Measurements from ENCODE around the gene BCL11B. TPM values are rescaled to one million over a fixed set of nuclear protein-coding genes. Genes with fewer than 3 reads are reported as not detected.
A peak's percentile ranks its signal among the peaks of the same experiment; 100 is the strongest.

BCL11B gene
- total and polyA plus RNA-seq, 2 experiments from 2014 or later, result 0.28 to 3.2 TPM

- Histone ChIP-seq H3K36me3 (replicated peaks; ENCODE audit: insufficient read depth, low read depth) (no peaks in the 10 kb centered on the region), H3K4me1 (ENCODE audit: insufficient read depth) (peaks cover 8% of the 10 kb centered on the region), H3K27me3 (peaks cover 20% of the 10 kb centered on the region), H4K20me1 (ENCODE audit: insufficient read depth, poor library complexity, severe bottlenecking) (no peaks in the 10 kb centered on the region), H3K4me2 (peak overlapping the region; percentile 98), H3K9me3 (ENCODE audit: low read depth) (no peaks in the 10 kb centered on the region), H3K4me3 (no peak overlapping the region), H3K27ac (no peak overlapping the region), H3K79me2 (peaks cover 36% of the 10 kb centered on the region), H3K9me2 (replicated peaks; ENCODE audit: insufficient read depth) (no peaks in the 10 kb centered on the region), H2AFZ (no peak overlapping the region)
- 54% methylated on average over 16 of the region's 16 CpGs for WGBS (ENCODE audit: low lambda C conversion rate, missing lambda C conversion rate)
- DNase-seq (ENCODE audit: low spot score), result no peak
- TF ChIP-seq EZH2phosphoT487 (IDR thresholded peaks at IDR 0.05; ENCODE audit: low read depth, severe bottlenecking, unreplicated experiment), result no peak
Measured at GRCh38 chr14:99267837-99268781, 3.9 kb downstream of the BCL11B start.

- H3K79me2 ChIP-seq, result peaks cover 42% of the 10 kb centered on the region
- H3K4me3 ChIP-seq, result no peak overlapping the region
- no peaks in the 10 kb centered on the region for H4K20me1 ChIP-seq (ENCODE audit: insufficient read depth, poor library complexity, severe bottlenecking)
- no peak overlapping the region for H2AFZ ChIP-seq
- 69% methylated on average over 4 of the region's 4 CpGs for WGBS (ENCODE audit: low lambda C conversion rate, missing lambda C conversion rate)
- H3K27me3 ChIP-seq, result peaks cover 20% of the 10 kb centered on the region
- no peaks in the 10 kb centered on the region for H3K36me3 ChIP-seq (replicated peaks; ENCODE audit: insufficient read depth, low read depth)
- no peaks in the 10 kb centered on the region for H3K9me3 ChIP-seq (ENCODE audit: low read depth)
- H3K9me2 ChIP-seq (replicated peaks; ENCODE audit: insufficient read depth), result no peaks in the 10 kb centered on the region
- no peak overlapping the region for H3K4me2 ChIP-seq
- TF ChIP-seq EZH2phosphoT487 (IDR thresholded peaks at IDR 0.05; ENCODE audit: low read depth, severe bottlenecking, unreplicated experiment) (no peak), EZH2 (IDR thresholded peaks at IDR 0.05; ENCODE audit: borderline replicate concordance) (no peak), CTCF (IDR thresholded peaks at IDR 0.05; ENCODE audit: poor library complexity) (no peak)
- DNase-seq (ENCODE audit: low spot score), result no peak
- no peak overlapping the region for H3K27ac ChIP-seq
- peaks cover 1% of the 10 kb centered on the region for H3K4me1 ChIP-seq (ENCODE audit: insufficient read depth)
Measured at GRCh38 chr14:99267381-99267780, 4.6 kb downstream of the BCL11B start.

GRCh38 chr14:99266181-99267178 lies 5.5 kb downstream of the BCL11B start:
- Histone ChIP-seq H3K9me3 (ENCODE audit: low read depth) (no peaks in the 10 kb centered on the region), H3K27me3 (peaks cover 20% of the 10 kb centered on the region), H3K79me2 (peaks cover 42% of the 10 kb centered on the region), H3K4me3 (no peak overlapping the region), H3K9me2 (replicated peaks; ENCODE audit: insufficient read depth) (no peaks in the 10 kb centered on the region), H3K27ac (no peak overlapping the region), H3K4me1 (ENCODE audit: insufficient read depth) (no peaks in the 10 kb centered on the region), H3K4me2 (peak overlapping the region; percentile 81), H3K36me3 (replicated peaks; ENCODE audit: insufficient read depth, low read depth) (no peaks in the 10 kb centered on the region), H2AFZ (peak overlapping the region; percentile 6), H4K20me1 (ENCODE audit: insufficient read depth, poor library complexity, severe bottlenecking) (no peaks in the 10 kb centered on the region)
- no peak for TF ChIP-seq EZH2phosphoT487 (IDR thresholded peaks at IDR 0.05; ENCODE audit: low read depth, severe bottlenecking, unreplicated experiment)
- no peak for TF ChIP-seq EZH2 (IDR thresholded peaks at IDR 0.05; ENCODE audit: borderline replicate concordance)
- TF ChIP-seq CTCF (IDR thresholded peaks at IDR 0.05; ENCODE audit: poor library complexity), result peak; percentile 99
- 21% methylated on average over 31 of the region's 31 CpGs for WGBS (ENCODE audit: low lambda C conversion rate, missing lambda C conversion rate)
- DNase-seq (ENCODE audit: low spot score), result peak; percentile 91
